Measurements from ENCODE around the gene HOGA1.

DNA sequence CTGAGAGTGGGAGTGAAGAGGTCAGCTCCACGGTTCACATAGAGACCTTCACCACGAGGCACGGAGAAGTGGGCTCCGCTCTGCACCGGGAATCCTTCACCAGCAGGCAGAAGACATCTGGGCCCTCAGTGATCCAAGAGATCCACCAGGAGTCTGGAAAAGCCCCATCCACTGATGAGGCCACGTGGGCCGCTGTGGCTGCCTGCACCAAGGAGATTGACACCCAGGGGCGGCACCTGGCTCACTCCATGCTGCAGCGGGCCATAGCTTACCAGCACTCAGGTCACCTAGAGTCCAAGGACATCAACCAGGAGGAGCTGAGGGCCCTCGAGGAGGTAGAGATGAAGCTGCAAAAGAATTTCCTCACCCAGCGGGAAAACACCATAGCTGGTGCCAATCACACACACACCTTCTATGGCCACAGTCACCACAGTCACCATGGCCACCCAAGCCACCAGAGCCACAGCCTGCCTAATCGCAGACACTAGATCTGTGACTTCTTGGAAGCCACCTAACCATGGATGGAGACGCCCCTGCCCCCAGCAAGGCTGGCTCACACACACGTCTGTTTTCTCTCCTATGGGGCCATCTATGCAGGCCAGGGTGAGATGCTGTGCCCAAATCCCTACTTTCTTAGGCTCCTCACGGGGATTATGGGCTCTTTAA lies 6.0 kb downstream of the HOGA1 start:
- TF ChIP-seq POLR2AphosphoS5 (IDR thresholded peaks at IDR 0.05; ENCODE audit: borderline replicate concordance, low read depth, low read length) (no peak), EZH2 (IDR thresholded peaks at IDR 0.05) (no peak)
